Measurements from ENCODE around the gene PPP1R3G.
"Not testable (repeated sequence)": the region's sequence is repeated elsewhere in the genome, so short reads cannot be mapped to it uniquely, and the experiment has no call there.

Gene PPP1R3G

DNA sequence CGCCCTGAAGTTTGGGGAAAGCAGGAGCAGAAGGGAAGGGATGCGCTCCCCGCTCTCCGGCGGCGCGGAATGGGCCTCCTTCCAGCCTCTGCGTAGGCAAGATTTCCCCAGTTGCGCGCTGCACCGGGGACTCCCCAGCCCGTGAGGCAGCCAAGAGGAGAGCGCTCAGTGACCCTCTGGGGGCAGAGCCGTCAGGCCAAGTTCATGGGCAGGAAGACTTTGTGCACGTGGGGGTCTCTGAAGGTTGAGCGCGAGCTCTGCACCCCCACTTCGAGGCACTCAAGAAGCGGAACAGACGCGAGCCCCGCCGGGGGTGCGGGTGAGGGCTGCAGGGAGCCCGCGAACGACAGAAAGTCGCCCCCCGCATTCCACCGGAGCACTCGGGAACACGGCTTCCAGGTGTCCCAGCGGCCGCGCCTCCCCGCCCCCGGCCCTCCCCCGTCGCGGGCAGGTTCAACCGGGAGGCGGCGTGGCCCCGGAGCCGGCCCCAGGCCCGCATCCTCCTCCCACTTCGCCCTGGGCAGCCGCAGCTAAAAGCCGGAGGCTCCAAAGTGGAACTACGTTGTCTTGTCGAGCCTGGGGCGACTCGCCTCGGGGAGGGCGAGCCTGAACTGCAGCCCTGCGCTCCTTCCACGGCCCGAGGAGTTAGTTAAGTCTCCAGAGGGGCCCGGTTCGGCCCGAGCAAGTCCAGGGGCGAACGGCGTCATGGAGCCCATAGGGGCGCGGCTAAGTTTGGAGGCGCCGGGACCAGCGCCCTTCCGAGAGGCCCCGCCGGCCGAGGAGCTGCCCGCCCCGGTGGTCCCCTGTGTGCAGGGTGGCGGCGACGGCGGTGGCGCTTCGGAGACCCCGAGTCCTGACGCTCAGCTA is at the start of gene PPP1R3G:
Gene PPP1R3G (plus strand): TSS at position 561 of the 867 bp plus-strand sequence. CDS start 145 bp downstream, at position 706.
- DNase-seq: peak; percentile 13

DNA sequence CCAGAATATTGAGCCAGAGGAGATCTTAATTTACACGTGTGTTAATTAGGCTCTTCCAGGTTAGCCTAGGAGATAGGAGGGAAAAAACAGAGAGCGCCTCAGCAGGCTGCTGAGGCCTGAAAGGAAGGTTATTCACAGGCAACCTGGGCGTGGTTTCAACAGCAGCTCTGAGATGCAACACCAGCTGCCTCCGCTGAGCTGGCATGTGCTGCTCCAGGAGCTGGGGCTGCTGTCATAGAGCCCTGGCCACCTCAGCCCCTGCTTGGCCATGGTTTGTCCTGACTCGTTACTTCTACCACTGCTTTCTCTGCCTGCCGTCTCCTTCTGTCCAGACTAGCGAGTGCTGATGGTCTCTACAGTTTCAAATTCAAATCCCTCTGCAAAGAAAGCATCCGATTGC is 48.9 kb upstream of the PPP1R3G start:
- DNase-seq: peak; percentile 82

DNA sequence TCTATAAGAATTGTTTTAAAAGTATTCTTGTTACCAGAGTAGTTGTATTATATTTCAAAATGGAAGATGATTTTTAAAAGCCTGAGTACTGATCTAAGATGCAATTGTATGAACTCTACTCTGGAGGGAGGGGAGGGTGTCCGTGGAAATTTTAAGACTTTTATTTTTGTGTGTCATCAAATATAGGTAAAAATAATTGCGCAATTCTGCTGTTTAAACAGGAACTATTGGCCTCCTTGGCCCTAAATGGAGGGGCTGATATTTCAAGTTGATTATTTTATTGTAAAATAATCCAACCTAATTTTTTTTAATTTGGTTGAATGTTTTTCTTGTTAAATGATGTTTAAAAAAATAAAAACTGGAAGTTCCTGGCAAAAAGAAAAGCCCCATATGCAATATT is 43.2 kb upstream of the PPP1R3G start:
- no peak for DNase-seq

DNA sequence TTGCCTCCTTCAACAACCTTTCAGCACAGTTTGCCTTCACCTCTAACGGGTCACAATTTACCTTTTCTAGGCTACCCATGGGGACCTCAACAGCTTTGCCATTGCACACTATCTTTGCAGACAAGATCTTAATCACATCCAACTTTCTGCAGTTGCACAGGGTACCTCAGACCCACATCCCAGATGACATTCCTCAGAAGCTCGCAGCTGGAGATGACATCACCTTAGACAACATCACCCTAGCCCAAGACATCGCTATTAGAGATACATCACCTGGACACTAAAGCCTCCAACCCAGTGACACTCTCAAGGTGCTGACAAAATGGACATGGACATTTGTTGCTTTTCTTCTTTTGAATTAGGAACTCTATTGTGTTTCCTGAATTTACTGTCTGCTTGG is 42.7 kb upstream of the PPP1R3G start:
- no peak for DNase-seq

DNA sequence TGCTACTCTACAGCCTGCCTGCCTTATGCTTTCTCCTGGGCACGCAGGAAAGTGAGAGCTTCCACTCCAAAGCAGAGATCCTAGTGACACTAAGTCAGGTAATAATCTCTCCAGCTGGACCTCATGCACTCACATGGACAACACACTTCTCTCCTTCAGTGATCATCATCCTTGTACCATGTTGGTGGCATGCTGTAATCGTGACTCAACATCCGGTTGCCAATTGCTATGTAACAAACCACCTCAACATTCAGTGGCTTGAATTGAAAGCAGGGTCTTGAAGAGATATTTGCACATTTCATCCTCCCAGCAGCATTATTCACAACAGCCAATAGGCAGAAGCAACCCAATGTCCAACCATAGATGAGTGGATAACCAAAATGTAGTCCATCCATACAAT is 40.3 kb upstream of the PPP1R3G start:
- no peak for DNase-seq

DNA sequence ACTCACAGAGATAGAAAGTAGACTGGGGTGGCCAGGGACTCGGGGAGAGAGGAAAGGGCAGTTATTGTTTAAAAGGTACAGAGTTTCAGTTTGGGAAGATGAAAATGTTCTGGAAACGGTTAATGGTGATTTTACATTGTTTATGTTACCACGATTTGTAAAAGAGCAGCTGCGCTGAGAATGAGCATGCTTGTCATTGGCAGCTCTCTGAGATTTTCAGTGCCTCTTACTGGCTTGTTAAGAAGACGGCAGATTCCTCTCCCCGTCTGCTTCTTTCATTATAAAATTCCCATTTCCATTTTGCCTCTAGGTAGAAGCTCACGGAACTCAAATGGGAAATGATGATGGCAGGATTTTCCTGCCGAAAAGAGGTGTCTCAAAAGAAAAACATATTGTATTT is 39.7 kb upstream of the PPP1R3G start:
- DNase-seq: no peak

DNA sequence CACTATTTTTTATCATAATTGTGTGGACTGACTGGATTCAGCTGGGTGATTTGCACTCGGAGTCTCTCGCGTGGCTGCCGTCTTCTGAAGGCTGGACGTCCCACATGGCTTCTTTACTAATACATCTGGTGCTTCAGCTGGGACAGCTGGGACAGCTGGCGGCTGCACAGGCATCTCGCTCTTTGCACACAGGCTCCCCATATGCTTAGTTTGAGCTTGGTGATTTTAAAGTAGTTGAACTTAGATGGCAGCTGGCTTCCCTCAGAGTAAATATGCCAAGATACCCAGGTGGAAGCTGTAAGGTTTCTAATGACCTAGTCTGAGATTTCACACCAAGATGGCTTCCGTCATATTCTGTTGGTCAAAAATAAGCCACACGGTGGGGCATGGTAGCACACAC is 38.7 kb upstream of the PPP1R3G start:
- no peak for DNase-seq

DNA sequence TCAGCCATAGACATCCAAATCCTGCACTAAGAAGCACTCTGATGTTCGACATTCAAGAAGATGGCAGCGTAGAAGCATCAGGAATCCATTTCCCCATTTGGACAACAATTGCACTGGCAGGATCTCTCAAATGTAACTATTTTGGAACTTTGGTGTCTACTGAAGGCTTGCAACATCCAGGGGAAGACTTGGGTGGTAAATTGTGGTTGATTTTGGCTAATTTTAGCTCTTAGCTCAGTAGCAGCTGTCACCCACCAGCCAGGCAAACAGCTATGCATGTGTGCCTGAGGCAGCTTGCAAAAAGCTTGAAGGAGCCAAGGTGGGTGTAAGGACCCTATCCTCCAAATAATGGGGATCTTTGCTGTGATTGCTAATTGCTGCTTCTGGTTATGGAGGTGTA is 35.1 kb upstream of the PPP1R3G start:
- DNase-seq: no peak

DNA sequence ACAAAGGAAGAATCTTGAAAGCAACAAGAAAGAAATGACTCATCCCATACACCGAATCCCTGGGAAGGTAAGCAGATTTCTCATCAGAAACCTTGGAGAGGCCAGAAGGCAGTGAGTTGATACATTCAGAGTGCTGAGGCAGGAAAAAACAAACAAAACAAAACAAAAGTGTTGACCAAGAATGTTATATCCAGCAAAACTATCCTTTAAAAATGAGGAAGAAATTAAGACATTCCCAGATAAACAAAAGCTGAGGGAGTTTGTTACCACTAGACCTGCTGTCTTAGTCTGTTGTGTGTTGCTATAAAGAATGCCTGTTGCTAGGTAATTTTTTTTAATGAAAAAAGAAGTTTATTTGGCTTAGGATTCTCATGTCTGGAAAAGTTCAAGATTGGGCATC is 33.7 kb upstream of the PPP1R3G start:
- DNase-seq: no peak

DNA sequence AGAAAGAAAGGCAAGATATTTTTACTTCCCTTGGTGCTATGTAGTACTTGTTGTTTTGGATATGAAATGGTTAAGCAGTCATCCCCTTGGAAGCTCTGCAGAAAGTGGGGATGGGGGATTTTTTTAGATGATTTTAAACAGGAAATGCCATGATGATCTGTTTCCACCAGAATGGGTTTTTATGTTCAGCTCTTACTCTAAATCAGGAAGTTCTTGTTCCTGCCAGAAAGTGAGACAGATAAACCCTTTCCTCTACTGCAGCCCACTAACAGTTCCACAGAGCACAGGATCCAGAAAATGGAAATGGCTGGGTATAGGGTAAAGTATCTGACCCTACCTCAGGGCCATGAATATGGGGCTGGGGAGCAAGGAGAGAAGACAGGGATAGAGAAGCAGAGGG is 32.1 kb upstream of the PPP1R3G start:
- DNase-seq: no peak

DNA sequence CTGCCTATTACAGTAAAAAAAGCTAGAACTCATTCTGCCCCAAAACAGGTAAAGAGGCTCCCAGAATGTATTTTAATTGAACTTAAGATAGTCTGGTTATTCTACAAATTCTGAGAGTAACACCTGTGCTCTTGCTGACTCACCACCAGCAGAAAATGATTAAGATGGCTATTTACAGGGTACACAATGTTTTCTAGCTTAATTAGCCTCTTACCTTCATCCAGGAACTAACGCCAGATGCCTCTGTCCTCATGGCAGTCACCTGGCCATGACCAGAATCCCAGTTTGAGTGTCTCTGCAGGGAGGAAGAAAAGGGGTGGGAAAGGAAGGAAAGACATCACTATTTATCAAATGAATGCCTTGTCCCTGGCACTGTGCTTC is 31.3 kb upstream of the PPP1R3G start:
- peak; percentile 18 for DNase-seq

DNA sequence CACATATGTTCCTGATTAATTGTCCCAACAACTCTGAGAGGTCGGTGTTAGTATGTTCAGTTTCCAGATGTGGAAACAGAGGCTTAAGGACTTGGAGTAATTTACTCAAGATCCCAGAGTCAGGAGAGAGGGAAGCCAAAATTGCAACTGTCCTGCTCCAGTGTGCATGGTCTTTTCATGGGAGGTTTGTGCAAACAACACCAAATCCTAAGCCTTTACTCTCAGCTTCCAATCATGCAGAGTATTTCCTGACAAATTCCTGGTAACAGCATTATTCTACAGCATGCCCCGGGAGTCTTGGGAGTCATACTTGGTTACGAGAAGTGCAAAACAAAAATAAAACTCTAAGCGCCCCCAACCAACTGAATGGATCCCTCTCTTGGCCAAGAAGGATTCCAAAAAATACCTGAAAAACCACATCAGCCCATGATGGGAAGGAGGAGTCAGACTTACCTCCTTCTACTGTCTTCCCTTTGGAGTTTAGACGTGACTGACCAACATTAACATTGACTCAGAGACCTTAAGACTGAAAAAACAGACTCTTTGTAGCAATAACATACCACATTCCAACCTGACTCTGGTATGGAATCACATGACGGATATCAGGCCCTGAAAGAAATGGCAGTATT is 30.8 kb upstream of the PPP1R3G start:
- DNase-seq: no peak

DNA sequence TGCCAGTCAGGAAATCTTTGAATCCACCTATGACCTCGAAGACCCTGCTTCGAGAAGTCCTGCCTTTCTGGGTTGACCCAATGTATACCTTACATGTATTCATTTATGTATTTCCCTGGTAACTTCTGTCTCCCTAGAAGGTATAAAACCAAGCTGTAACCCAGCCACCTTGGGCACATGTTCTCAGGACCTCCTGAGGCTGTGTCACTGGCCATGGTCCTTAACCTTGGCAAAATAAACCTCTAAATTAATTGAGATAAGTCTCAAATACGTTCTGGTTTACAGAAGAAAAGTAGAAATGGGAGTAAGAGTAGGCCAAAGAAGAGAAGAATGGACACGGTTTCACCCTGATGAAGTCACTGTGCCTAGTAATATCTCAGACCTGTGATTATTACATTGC is 30.0 kb upstream of the PPP1R3G start:
- no peak for DNase-seq

DNA sequence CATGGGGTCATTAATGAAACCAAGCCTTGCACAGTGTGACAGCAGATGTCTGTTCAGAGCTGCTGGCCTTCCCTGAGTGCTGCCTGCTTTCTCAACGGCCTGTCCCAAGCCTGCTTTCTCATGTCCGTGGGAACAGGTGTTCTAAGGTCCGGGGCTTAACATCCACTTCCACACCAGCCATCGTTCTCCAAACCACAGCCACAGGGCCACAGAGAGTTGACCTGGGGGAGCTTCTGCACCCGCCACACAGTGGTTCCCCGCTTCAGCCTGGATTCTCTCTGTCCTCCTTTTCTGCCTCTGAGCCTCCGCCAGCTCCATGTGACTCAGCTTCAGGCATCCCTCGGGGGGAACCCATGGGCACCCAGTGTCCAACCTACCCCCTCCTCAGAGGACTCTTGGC is 26.9 kb upstream of the PPP1R3G start:
- no peak for DNase-seq

DNA sequence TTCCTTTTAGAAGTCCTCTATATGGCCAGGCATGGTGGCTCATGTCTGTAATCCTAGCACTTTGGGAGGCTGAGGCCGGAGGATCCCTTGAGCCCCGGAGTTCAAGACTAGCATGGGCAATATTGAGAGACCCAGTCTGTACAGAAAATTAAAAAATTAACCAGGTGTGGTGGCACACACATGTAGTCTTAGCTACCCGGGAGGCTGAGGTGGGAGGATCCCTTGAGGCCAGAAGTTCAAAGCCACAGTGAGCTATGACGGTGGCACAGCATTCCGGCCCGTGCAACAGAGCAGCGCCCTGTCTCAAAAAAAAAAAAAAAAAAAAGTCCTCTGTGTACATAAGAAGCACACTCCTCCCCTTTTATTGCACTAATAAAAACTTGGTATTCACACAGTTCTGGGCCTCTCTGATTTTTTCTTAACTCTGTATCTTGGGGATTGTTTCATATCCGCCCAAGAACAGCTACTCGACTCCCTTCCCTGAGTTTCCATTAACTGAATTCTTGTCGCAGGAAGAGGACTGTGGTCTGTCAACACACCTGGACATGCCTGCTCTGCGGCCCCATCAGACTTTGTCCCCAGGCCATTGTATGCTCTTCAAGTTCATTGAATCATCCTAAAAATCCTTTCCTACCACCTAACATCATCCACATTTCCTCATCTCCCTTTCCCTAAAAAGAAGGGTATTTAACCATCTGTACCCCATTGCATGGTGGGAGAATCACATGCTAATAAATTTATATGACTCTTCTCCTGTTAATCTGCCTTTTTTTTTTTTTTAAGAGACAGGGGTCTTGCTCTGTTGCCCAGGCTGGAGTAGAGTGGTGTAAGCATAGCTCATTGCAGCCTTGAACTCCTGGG is 25.9 kb upstream of the PPP1R3G start:
- DNase-seq: no peak

DNA sequence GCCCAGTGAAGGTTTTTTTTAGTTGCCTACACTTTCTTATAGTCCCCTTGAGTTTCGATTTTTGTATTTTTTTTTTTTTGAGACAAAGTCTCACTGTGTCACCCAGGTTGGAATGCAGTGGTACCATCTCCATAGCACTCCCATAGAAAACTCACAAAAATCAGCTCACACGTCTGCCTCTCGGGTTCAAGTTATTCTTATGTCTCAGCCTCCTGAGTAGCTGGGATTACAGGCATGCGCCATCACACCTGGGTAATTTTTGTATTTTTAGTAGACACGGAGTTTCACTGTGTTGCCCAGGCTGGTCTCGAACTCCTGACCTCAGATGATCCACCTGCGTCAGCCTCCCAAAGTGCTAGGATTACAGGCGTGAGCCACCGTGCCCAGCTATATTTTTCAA is 24.7 kb upstream of the PPP1R3G start:
- DNase-seq: not testable (repeated sequence)

DNA sequence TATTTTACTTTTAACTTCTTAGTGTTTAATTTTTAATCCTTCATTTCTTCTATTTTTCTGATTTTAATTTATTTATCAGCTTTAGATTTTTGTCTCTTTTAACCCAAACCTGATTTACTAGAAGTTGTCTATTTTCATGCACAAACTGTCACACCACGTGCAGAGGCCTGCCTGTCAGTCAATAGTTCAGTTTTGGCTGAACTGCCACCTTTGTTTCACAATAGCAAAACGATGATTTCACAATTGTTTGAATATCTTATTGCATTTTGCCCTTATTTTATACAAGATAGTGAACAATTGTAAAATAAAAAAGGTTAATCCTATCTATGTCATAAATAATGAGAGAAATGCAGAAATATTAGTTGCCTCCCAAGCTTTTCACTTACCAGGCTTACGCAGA is 24.0 kb upstream of the PPP1R3G start:
- no peak for DNase-seq

DNA sequence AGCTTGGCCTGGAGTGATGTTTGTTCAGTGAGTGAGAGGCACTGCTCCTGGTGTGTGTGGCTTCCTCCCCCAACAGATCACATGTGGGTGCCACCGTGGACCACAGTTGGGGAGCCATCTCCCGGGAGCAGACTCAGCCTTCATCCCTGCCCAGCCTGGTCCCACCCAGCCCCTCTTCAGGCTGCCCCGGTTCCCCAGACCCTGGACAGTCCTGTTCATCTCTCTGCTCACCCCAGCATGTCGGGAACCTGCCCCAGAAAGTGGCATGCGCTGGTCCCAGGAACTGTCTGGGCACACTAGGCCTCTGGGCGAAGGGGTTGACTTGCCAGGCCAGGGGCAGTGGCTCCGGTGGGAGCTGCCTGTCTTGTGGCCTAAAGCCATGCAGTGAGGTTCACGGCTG is 21.5 kb upstream of the PPP1R3G start:
- DNase-seq: no peak

DNA sequence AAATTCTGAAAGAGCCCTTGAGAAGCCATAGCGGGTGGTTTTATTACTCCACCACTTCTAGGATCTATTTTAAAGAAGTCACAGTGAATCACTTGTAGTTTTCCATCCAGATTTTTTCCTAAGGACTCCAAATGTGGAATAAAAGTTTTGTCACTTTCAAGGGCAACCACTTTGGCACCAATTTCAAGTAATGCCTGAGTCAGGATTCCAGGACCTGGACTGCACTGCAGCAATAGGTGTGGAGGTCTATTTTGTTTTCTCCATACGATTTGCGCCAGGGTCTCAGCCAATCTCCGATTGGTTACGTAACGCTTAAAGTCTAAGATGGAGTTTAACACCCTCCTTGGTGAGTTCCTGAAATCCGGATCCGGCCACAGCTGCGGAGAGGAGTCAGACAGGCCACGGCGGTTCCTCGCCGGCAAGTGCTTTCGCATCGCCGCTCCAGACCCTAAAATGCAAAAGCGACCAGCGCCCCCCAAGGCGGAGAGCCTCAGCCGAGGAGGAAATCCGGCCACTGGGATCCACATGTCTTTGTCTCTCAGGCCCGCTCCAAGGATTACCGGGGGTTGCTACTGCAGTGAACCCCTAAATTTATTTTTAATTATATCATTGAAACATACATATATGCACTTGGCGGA is 18.6 kb upstream of the PPP1R3G start:
- no peak for DNase-seq

DNA sequence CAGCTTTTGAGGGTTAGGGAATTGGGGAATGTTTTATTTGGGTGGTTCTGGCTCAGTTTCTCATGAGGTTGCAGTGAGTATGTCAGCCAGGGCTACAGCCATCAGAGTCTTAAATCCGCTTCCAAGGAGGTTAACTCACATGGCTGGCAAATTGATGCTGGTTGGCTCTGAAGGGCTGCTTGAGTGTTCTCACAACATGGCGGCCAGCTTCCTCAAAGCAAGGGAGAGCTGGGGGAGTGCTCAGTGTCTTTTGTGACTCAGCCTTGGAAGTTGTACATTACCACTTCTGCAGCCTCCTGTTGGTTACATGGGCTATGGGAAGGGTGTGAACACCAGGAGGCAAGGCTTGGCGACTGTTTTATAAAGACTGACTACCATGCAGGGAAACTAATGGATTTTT is 17.8 kb upstream of the PPP1R3G start:
- no peak for DNase-seq

DNA sequence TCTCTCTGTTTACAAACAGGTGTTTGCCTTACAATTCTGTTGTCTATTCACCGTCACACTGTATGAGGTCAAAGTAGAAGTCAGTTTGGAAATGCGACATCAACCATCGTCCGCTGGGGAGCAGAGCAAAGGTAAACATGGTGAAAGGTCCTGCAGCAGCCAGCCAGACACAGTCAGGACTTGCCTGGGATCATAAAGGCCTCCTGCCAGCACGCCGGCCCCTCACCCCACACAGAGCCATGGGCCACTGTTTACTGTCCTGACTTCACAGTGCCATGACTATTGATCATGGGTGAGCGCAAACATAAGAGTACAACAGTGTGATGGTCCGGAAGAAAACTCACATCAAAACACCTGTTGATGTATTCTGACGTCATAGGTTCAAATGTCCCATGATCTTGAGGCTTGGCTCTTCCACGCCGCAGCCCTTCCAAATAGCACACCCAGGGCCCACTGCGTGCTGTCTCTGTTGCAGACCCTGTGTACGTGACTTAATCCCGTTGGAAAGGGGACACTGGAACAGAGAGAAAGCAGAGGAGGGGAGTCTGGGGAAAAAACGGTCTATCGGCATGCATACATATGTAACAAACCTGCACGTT is 16.9 kb upstream of the PPP1R3G start:
- DNase-seq: no peak

DNA sequence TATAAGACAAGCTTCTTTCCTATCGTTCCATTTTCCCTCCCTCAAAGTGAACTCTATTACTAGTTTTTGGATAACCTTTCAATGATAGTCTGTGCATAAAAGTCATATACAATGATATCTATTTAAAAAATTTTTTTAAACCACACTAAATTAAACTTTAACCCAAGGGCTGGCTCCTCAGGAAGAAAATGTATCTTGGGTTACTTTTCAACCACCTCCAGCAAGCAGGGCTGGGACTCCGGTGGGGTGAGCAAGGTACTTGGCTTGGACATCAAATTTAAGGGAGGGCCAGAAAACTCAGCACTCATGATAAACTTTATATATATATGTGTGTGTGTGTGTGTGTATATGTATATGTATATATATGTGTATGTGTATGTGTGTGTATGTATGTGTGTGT is 13.9 kb upstream of the PPP1R3G start:
- no peak for DNase-seq

DNA sequence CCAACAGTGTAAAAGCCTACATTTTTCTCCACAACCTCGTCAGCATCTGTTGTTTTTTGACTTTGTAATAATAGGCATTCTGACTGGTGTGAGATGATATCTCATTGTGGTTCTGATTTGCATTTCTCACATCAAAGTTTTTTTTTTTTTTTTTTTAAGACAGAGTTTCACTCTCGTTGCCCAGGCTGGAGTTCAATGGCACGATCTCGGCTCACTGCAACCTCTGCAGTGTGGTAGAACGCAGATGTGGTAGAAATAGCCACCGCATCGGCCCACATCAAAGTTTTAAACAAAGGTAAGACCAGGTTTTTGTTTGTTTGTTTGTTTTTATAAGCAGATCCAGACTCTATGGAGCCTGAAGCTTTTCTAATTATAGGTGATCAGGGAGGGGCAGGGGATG is 12.7 kb upstream of the PPP1R3G start:
- no peak for DNase-seq
